Neural cell (in vitro differentiated cells): ENCODE data around the gene IFT122.

Experiments
- CTCF ChIP-seq: fragments of 450-650 bp; IDR thresholded peaks from 2 replicates; pipeline ENCODE4 v1.5.1; 2014; ENCODE audit warnings: antibody characterized with exemption, mild to moderate bottlenecking, moderate library complexity; ENCODE audit not compliant: poor library complexity, severe bottlenecking
- EP300 ChIP-seq: fragments of 450-650 bp; conservative IDR thresholded peaks from 2 replicates; pipeline ENCODE4 v1.6.1; 2014; ENCODE audit warnings: antibody characterized with exemption, mild to moderate bottlenecking, moderate library complexity; ENCODE audit not compliant: poor library complexity, severe bottlenecking
- EZH2 ChIP-seq: fragments of 200-600, 300-800 bp; shearing (Covaris generic), sonication (generic); IDR thresholded peaks from 2 replicates; pipeline ENCODE4 v1.6.1; 2014; ENCODE audit warnings: antibody characterized with exemption, low read length, borderline replicate concordance, mild to moderate bottlenecking; ENCODE audit not compliant: insufficient read depth, poor library complexity, severe bottlenecking
- MXI1 ChIP-seq: fragments of 450-650 bp; conservative IDR thresholded peaks from 2 replicates; pipeline ENCODE4 v1.6.1; 2014; ENCODE audit warnings: antibody characterized with exemption, mild to moderate bottlenecking; ENCODE audit not compliant: poor library complexity, severe bottlenecking
- POLR2AphosphoS5 ChIP-seq: IDR thresholded peaks from 2 replicates; pipeline ENCODE4 v1.6.1; 2012
- RAD21 ChIP-seq: fragments of 450-650 bp; conservative IDR thresholded peaks from 2 replicates; pipeline ENCODE4 v1.6.1; 2014; ENCODE audit warnings: antibody characterized with exemption, mild to moderate bottlenecking, moderate library complexity
- REST ChIP-seq: IDR thresholded peaks from 2 replicates; pipeline ENCODE4 v1.6.1; 2012; ENCODE audit warnings: borderline replicate concordance
- SMC3 ChIP-seq: fragments of 450-650 bp; conservative IDR thresholded peaks from 2 replicates; pipeline ENCODE4 v1.6.1; 2014; ENCODE audit warnings: antibody characterized with exemption, mild to moderate bottlenecking, moderate library complexity; ENCODE audit not compliant: poor library complexity
- TAF1 ChIP-seq: IDR thresholded peaks from 2 replicates; pipeline ENCODE4 v1.6.1; 2012; ENCODE audit warnings: low read depth

- TF ChIP-seq POLR2AphosphoS5 (no peak), CTCF (no peak), EZH2 (no peak), EP300 (no peak), SMC3 (no peak), REST (no peak), RAD21 (no peak), MXI1 (no peak), TAF1 (no peak)
These were observed 73.7 kb downstream of the IFT122 start for GRCh38 chr3:129513705-129514104.
